Sciatic nerve (tissue), 2 donors: ENCODE measurements around the gene STH. TPM values are rescaled to one million over a fixed set of nuclear protein-coding genes. Genes with fewer than 3 reads are reported as not detected.

Experiments used
- ATAC-seq: fragments of 200-7000 bp; cut with Tn5 transposase; one replicate; pipeline ENCODE4 v1.9.1; 2020; ENCODE audit warnings: mild to moderate bottlenecking, moderate library complexity
- DNase-seq: peaks from one replicate; pipeline ENCODE4 v3.0.0-alpha.2; 2020; ENCODE audit warnings: low spot score
- intact Hi-C: fragments of 100-400 bp; cut with DNase I; formaldehyde crosslinking; loops from one replicate; pipeline ENCODE4 v1.14.2; 2022
- total RNA-seq: library from RNA; stranded (reverse); fragmentation: NEBNext Ultra II Directional; extraction: Animal tissue kit (Norgen Biotek cat#: 25700); gene quantifications from one replicate; pipeline ENCODE4 v1.2.1, GENCODE V29; 2021
- donor health status: DM: no; HTN: no; CAD: no.
- donor health status: DM: no; HTN: no; CAD: no.

The STH gene
- total RNA-seq, 1 donor from 2014 or later, result not detected

- DNase-seq (no peak), ATAC-seq (peak; percentile 12)
- intact Hi-C loops, result loop anchor here (10.0 kb wide), 1 partner anchor 182 kb away; no protein-coding TSS in a partner anchor
Observed at GRCh38 chr17:46032909-46033308, 33.9 kb downstream of the STH start.

- DNase-seq, result no peak
- no peak for ATAC-seq
- intact Hi-C loops, result loop anchor here (10.0 kb wide), 1 partner anchor 181 kb away; no protein-coding TSS in a partner anchor
Observed at GRCh38 chr17:46033392-46033791, 34.3 kb downstream of the STH start.

- no peak for ATAC-seq
- no peak for DNase-seq
- intact Hi-C loops, result loop anchor here (10.0 kb wide), 1 partner anchor 180 kb away; no protein-coding TSS in a partner anchor
Observed at GRCh38 chr17:46035112-46035818, 36.2 kb downstream of the STH start.

DNA sequence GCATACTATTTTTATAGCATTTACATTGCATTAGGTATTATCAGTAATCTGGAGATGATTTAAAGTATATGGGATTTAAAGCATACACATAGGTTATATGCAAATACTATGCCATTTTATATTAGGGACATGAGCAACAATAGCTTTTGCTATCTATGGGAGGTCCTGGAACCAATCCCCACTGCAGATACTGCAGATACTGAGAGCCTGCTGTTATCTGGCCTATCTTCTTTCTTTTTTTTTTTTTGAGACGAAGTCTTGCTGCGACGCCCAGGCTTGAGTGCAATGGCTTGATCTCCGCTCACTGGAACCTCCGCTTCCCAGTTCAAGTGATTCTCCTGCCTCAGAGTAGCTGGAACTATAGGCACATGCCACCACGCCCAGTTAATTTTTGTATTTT, 37.4 kb downstream of the STH start:
- DNase-seq (no peak), ATAC-seq (no peak)
- intact Hi-C loops, result loop anchor here (10.0 kb wide), 1 partner anchor 178 kb away; no protein-coding TSS in a partner anchor

DNA sequence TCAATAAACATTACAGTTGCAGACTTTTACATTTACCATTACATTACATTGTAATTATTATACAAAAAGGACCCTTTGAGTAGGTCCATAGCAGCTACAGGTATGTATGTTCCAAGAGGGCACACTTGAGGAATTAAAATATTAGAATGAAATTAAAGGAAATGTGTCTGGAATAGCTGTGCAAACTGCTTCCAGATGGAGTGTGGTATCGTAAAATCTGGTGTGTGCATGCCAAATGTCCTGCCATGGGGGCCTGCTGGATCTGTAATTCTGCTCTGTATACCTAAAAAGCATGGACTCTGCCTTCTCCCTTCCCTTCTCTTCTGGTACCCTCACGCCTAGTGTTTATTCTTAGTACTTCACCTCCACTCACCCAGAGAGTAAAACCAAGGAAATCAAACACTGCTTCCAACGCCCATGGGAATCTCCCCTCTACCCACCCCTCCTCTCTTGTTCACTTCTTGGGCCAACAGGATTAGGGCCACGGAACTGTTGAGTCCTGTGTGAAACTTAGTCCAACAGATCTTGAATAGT, 38.7 kb downstream of the STH start:
- intact Hi-C loops, result loop anchor here (10.0 kb wide), 1 partner anchor 177 kb away; no protein-coding TSS in a partner anchor
- ATAC-seq (no peak), DNase-seq (no peak)

GRCh38 chr17:46038414-46038813, 39.4 kb downstream of the STH start:
- no peak for DNase-seq
- intact Hi-C loops, result loop anchor here (10.0 kb wide), 1 partner anchor 176 kb away; no protein-coding TSS in a partner anchor
- no peak for ATAC-seq

DNA sequence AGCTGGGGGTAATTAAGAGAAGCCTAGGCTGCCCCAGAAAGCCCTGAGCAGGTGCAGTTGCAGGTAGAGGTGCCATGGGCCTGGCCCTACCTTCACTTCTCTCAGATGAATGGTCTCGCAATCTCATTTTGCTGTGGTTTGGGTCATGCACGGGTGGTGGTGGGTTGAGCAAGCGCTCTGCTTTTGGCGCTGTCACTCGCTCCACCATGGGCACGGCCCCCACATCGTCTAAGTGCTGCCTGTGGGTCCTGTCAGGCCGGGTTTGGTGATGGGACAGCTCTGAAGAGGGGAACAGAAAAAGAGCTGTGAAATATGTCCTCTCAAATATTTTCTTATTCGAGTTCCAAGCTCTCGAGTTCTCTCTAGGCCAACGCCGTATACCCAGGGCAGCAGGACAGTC, 39.9 kb downstream of the STH start:
- no peak for ATAC-seq
- no peak for DNase-seq
- intact Hi-C loops, result loop anchor here (10.0 kb wide), 1 partner anchor 176 kb away; no protein-coding TSS in a partner anchor

- intact Hi-C loops, result loop anchor here (10.0 kb wide), 1 partner anchor 175 kb away; no protein-coding TSS in a partner anchor
- ATAC-seq (no peak), DNase-seq (no peak)
Observed at GRCh38 chr17:46039592-46040186, 40.6 kb downstream of the STH start.

DNA sequence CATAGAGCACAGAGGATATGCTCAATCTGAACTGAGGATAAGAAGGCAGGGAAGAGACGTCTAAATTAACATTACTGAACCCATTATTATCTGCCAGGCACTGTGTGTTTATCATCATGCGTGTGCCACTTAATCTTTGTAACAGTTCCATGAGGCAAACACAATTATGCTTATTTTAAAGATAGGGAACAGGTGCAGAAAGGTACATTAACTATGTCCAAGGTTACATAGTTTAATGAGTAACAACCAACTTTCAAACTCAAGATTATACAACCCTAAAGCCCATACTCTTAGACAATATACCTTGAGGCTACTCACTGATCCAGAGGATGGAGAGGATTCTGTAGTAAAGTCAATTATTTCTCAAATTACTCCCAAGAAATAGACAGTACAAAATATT, 43.2 kb downstream of the STH start:
- intact Hi-C loops, result no loop called here
- no peak for DNase-seq
- ATAC-seq, result no peak

GRCh38 chr17:46042925-46043324, 43.9 kb downstream of the STH start:
- ATAC-seq (no peak), DNase-seq (no peak)
- intact Hi-C loops, result no loop called here

- DNase-seq (no peak), ATAC-seq (no peak)
- intact Hi-C loops, result no loop called here
Observed at GRCh38 chr17:46043606-46044005, 44.6 kb downstream of the STH start.

GRCh38 chr17:46044286-46044928, 45.4 kb downstream of the STH start:
- intact Hi-C loops, result no loop called here
- ATAC-seq (peak; percentile 90), DNase-seq (peak; percentile 82)

DNA sequence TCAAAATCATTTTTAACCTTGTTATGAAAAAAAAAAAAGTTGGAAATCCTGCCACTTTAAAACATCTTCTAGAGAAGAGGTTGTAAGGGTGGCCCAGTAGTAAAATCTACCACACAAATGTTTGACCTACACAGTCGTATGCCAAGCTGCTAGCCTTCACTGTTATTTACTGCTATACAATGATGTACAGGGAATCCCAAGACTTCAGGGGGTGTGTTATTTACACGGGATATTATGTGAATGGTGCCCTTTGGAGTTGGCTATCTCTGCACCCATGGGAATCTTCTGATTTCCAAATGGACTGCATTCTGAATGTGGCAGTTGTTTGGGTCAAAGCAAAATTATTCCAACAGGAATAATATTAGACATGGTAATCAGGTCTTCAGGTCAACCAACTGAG, 45.9 kb downstream of the STH start:
- no peak for ATAC-seq
- intact Hi-C loops, result loop anchor here (5.0 kb wide), 1 partner anchor 147 kb away; the partner anchor contains the start of gene KANSL1
- DNase-seq, result no peak

GRCh38 chr17:46045639-46046038, 46.6 kb downstream of the STH start:
- ATAC-seq (no peak), DNase-seq (no peak)
- intact Hi-C loops, result loop anchor here (5.0 kb wide), 1 partner anchor 147 kb away; the partner anchor contains the start of gene KANSL1

GRCh38 chr17:46046957-46047356, 47.9 kb downstream of the STH start:
- DNase-seq (no peak), ATAC-seq (peak; percentile 41)
- intact Hi-C loops, result loop anchor here (5.0 kb wide), 1 partner anchor 145 kb away; the partner anchor contains the start of gene KANSL1

DNA sequence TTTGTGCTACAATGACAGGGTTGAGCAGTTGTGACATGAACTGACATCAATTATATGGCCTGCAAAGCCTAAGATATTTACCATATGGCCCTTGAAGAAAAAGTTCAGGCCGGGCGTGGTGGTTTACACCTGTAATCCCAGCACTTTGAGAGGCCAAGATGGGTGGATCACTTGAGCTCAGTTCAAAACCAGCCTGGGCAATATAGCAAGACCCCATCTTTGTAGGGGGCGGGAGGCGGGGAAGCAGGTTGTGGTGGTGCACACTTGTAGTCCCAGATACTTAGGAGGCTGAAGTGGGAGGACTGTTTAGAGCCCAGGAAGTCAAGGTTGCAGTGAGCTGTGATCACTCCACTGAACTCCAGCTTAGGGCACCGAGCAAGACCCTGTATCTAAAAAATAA, 48.3 kb downstream of the STH start:
- no peak for ATAC-seq
- intact Hi-C loops, result loop anchor here (5.0 kb wide), 1 partner anchor 145 kb away; the partner anchor contains the start of gene KANSL1
- no peak for DNase-seq

DNA sequence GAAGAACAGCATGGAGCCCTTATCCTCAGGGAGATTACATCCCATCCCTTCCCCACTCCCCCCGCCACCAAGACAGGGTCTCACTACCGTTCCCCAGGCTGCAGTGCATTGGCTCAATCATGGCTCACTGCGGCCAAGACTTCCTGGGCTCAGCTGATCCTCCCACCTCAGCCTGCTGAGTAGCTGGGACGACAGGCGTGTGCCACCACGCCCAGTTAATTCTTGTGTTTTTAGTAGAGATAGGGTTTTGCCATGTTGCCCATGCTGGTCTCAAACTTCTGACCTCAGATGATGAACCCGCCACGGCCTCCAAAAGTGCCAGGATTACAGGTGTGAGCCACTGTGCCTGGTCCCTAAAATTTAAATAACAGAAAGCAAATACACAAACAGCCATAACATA, 48.8 kb downstream of the STH start:
- no peak for ATAC-seq

More for the DNA sequence above, 48.8 kb downstream of the STH start:
- no peak for DNase-seq
- intact Hi-C loops, result loop anchor here (5.0 kb wide), 1 partner anchor 144 kb away; the partner anchor contains the start of gene KANSL1
